Glomerular visceral epithelial cell (primary cell): Measurements from ENCODE around the gene HDAC4.
A peak's percentile ranks its signal among the peaks of the same experiment; 100 is the strongest.

Experiments
- DNase-seq: peaks from one replicate; pipeline ENCODE4 v3.0.0-alpha.2; 2016; ENCODE audit errors: extremely low spot score

HDAC4 gene

DNA sequence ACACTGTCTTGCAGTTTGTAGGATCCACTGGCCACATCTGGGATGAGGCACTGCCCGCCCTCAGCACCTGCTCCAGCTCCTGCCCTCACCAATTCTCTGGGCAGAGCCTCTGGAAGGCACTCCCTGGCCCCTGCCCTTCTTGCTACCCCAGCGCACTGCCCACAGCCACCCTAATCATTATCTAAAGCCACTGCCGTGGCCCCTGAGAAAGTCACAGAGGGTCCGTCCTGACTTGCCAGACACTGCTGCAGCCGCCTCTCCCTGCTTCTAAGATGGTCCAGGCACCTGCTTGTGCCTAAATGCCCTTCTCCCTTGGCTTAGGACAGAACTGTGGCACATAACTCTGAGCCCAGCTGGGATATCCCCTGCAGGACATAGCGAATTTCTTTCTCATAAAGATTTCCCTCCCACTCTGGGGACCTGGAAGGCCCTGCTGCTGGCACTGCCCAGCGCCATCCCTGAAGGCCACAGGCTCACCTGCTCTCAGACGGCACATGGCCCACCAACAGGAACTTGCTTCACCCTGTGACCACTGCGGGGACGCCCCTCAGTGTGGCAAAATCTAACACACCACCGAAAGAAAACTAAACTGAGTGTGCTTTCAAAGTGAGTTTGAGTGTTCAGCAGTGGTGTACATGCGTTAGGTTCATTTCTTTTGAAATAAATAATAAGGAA is 244.9 kb downstream of the HDAC4 start:
- DNase-seq, result no peak

DNA sequence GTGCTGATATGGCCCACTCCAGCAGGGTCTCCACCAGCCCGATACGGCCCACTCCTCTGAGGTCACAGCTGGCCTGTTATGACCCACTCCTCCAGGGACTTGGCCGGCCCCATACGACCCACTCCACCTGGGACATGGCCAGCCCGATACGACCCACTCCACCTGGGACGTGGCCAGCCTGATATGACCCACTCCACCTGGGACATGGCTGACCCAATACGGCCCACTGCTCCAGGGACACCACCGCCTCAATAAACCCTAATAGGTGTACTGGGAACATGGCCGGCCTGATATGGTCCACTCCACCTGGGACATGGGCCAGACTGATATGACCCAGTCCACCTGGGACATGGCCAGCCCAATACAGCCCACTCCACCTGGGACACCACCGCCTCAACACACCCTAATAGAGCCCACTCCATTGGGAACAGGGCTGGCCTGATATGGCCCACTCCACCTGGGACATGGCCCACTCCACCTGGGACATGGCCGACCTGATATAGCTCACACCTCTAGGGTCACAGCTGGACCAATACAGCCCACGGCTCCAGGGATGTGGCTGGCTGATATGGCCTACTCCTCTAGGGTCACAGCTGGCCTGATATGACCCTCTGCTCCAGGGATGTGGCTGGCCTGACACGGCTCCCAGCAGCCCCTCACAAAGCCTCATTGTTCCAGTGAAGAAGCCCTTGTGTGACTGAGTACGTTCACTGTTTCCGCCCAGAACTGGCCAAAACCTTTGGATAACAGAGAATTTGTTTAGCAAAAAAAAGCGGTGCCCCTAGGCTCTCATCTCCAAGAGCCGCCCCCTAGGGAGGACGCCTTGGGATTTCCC is 245.6 kb downstream of the HDAC4 start:
- no peak for DNase-seq

DNA sequence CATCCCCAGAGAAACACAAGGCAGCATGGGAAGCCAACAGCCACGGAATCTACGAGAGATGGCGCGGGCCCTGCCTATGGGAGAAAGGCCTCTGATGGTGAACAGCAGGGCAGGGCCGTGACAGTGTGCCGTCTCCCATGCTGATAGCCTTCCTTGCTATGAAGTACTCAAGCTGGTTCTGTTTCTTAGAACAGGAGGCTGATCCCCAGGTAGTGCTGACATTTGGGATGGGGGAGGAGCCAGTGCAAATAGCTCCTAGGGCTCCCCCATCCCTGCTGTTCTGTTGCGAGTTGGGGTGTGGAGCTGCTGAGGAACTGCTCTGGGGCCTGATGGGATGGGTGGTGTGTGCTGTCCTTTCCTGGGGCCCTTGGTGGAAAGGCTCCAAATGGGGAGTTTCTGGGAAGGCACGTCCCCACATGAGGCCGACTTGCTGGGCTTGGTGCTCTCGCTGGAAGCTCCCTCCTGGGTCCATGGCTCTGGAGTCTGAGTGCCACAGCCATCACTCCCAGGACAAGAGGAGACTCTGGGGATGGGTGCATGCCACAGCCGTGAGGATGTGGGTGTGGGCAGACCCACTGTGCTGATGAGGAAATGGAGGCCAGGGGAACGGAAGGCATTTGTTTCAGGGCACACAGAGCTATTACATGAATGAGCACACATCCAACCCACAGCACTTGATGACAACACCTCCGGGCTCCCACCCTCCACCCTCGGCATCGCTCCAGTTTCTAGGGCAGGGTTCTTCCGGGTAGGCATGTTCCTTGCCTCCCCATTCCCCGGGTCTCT is 246.8 kb downstream of the HDAC4 start:
- no peak for DNase-seq

DNA sequence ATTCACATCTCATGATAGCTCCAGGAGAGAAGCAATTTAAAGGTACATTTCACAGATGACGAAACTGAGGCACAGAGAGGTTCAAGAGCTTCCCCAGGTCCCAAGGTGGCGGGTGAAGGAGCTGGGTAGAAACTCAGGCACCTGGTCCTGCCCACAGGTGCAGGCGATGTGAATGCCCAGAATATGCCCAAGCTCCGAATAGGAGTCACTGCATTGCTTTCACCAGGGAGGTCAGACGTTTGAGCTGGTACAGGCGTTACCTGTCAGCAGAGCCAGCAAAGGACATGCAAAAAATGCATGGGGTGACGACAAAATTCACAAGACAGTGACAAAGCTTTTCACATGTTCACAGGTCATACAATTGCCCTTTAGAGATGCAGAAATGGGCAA is 247.9 kb downstream of the HDAC4 start:
- no peak for DNase-seq

DNA sequence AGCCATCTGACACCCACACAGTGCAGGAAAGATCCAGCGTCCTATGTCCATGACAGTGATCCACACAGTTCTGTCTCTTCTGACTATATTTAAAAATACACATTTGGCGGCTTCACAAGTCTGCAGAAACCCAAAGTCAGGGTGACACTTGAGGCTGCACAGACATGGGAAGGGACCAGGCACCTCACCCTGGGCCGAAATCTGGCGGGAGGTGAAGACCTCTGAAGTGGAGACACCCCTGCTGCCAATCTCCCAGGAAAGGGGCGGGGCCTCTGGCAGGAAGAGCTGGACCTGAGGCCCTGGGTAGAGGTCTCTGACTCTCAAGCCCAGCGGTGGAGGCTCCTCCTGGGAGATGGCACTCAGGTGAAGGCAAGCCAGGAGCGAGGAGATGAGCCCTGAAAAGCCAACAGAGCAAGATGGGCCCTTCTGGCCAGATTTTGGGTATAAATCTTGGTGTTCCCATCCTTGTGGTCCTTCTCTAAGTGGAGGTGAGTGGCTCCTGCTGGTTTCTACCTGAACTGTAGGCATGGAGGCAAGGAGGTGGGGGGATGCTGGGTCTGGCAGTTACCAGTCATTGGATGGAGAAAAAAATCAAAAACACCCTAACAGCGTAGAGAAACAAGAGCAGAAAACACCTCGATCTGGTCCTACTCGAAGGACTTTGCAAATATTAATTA is 248.4 kb downstream of the HDAC4 start:
- no peak for DNase-seq

DNA sequence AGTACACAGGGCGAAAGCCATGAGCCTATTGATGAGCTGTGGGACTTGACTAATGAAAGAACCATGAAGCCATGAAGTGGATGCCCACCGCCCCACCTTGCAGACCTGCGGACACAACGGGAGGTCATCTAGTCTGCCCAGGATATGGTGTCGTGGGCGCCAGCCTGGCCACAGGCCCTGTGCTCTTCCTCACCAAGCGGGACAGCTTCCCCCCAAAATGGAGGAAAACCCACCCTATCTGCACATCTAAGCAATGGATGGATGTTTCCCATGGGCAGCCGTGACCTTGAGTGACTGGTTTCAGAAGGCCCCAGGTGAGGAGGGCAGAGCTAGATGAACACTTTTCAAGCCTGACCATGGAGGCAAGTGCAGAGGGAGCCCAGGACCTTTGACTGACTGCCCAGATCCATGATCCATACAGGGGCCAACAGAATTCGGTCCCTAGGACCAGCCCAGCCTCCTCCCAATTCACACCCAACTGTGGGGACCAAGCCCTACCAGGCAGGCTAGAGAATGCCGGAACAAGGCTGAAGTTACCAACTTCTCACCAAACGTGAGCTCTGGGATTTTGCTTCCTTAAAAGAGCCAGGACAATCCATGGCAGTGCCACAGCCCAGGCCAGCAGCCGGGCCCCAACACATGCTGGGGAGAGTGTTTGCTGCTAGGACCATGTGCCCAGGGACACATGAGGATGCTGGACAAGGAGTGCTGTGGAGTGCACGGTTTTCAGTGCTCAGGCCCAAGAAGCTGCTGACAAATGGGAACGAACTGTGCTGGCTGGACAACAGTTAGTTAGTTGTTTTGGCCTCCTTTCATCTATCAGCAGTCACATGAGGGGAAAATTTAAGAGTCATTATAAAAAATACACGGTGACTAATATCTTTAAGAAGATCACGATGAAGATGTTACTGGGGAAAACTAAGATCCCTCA is 249.4 kb downstream of the HDAC4 start:
- DNase-seq, result no peak

DNA sequence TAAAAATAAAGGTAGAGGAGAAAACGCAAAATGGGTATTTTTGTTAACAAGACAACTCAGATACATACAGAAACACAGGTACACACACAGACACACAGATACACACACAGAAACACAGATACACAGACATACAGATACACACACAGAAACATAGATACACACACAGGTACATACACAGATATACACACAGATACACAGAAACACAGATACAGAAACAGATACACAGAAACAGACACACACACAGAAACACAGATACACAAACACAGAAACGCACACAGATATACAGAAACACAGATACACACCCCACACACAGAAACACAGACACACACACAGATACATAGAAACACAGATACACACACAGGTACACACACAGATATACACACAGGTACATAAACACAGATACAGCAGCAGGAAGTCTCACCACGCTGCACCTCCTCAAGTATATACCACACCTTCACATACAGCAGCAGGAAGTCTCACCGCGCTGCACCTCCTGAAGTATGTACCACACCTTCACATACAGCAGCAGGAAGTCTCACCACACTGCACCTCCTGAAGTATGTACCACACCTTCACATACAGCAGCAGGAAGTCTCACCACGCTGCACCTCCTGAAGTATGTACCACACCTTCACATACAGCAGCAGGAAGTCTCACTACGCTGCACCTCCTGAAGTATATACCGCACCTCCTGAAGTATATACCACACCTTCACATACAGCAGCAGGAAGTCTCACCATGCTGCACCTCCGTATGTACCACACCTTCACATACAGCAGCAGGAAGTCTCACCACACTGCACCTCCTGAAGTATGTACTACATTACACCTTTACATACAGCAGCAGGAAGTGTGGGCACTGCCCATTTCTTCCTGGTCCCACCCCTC is 250.5 kb downstream of the HDAC4 start:
- no peak for DNase-seq

DNA sequence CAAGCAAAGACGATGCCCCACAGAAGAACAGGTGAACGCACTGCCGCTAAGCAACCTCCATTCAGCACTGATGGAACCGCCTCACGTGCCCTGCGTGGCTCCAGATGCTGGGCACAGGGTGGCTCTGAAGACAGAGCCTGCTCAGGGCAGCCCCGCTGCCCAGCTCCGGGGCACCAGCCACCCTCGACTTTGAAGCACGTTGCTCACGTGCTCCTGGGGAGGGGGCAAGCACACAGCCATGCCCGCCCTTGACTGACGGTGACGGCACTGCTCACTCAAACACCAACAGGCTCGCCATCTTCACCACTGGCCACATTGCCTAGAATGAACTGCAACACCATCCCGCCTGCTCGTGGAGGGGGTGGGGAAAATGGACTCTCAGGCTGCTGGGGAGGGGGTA is 251.3 kb downstream of the HDAC4 start:
- no peak for DNase-seq

DNA sequence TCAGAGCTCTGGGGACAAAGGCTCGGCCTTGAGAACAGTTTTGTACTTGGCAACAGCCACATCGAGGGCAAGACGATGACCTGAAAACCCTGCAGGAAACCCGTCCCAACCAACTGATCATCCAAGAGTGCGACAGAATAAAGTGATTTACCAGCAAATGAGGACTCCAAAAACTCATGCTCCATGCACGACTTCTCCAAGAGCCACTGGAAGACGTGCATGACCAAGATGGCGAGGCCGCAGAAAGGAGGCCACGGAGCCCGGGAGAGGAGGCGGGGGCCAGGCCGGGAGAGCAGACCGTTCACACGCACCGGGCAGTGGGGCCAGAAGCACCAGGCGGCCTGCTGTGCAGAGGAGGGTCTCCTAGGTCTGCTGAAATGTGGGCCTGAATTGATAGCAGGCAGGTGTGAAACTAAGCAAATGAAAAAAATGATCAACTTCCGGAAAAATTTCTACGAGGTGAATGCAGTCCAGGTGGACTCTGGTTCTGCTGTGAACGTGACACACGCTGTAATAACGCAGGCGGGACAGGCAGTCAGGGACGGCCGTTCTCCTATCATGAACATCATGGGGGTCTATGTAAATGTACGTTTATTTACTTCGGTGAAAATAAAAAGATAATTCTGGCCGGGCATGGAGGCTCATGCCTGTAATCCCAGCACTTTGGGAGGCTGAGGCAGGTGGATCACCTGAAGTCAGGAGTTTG is 252.2 kb downstream of the HDAC4 start:
- DNase-seq, result no peak

DNA sequence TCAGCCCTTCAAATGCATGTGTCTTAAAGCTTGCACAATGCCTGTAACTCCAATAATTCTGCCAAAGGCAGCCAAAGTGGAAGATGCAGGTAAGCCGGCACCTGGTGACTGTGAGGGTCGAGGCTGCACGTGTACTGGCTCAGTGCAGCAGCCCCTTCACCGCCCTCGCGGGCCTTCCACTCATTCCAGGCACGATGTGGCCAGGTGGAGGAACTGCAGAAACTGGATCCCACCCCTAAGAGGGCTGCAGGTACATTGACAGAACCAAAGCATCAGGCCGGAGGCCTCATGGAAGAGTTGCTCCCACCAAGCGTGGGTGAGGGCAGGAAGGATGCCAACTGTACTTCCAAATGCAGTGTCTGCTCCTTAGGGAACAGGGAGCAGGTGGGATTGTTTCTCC is 253.4 kb downstream of the HDAC4 start:
- no peak for DNase-seq

DNA sequence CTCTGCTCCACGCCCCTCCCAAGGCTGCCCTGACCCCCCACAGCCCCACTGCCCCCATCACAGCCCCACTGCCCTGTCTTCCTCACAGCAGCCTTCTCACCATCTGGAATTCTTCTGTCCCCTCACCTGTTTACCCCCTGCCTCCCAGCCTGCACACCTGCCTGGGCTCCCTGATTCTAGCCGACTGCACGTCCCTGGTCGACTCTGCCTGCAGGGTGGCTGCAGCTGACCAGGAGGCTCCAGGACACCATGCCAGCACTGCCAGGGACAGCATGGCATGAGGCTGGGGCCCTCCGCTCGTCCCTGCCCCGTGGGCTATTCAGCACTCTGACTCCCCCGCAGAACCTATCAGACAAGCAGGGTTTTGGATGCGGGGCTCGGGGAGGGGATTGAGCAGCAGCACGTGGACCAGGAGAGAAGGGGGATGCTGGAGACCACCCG is 254.1 kb downstream of the HDAC4 start:
- no peak for DNase-seq

DNA sequence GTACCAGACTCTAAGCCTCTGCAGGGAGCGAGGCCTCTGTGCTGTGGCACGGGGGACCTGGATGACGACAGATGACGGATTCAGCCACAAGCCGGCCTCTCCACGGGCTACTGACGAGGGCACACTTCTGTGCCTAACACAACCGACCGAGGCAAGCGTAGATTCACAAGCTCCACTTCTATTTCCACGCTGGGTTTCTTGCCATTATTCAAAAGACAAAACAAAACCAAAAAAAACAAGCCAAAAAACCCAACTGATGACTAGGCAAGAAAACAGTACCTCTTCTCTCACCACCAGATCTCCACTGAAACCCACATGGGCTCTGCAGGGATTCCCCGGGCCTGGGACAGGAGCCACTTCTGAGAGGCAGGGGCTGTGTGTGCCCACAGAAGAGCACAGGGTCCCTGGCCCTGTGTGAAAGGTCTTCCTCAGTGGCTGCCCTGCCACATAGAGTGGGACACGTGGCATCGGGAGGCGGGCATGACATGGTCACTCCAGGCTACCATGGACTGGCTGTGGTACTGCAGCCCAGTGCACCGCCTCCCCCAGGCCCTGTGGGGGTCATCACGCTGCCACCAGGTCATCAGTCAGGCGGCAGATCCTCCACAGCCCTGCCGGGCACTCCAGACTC is 254.7 kb downstream of the HDAC4 start:
- DNase-seq, result no peak

DNA sequence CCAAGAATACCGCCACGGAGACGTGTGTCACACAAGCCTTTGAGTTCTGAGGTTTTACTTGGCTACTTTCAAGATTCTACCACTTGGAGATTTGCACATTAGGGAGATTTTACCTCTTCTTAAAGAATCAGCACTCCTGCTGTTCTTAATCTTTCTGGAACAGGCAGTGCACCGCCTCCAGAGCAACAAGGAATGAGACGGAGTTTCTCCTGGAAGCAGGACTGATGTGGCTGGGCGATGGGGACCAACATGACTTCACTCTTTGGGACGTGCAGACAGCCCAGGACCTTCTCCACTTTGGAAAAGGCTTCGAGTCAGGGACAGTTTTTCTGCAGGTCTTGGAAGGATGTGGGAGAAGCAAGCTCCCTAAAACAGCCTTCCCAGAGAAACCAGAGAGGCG is 255.2 kb downstream of the HDAC4 start:
- no peak for DNase-seq

DNA sequence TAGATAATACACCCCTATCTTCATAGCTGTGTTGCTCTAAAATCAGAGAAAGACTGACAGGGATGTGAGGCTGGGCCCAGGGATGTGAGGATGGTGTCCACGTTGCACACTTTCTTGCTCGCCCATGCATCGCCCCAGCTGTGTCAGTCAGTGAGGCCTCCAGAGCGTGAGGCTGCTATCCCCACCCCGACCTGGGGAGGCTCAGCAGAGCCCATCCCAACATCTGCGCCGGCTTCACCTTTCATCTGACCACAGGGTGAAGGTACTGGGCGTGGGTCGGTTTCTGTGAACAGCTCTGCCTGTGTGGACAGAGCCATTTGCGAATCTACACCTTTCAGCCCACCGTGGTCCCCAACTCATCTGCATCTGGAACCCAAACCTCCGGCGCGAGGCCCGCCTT is 255.7 kb downstream of the HDAC4 start:
- DNase-seq, result no peak

DNA sequence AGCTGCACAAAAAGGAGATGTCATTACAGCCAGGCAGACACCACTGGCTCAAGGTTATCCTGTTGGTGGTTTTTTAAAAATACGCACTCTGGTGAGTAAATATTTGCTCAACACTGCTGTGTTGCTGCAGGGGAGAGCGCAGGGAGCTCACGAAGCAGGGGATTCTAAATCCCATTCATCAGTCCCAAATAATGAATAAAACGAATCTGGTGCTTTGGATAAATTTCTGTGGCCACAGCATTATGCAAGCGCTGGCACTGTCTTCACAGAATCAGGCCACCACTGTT is 256.2 kb downstream of the HDAC4 start:
- DNase-seq, result no peak

DNA sequence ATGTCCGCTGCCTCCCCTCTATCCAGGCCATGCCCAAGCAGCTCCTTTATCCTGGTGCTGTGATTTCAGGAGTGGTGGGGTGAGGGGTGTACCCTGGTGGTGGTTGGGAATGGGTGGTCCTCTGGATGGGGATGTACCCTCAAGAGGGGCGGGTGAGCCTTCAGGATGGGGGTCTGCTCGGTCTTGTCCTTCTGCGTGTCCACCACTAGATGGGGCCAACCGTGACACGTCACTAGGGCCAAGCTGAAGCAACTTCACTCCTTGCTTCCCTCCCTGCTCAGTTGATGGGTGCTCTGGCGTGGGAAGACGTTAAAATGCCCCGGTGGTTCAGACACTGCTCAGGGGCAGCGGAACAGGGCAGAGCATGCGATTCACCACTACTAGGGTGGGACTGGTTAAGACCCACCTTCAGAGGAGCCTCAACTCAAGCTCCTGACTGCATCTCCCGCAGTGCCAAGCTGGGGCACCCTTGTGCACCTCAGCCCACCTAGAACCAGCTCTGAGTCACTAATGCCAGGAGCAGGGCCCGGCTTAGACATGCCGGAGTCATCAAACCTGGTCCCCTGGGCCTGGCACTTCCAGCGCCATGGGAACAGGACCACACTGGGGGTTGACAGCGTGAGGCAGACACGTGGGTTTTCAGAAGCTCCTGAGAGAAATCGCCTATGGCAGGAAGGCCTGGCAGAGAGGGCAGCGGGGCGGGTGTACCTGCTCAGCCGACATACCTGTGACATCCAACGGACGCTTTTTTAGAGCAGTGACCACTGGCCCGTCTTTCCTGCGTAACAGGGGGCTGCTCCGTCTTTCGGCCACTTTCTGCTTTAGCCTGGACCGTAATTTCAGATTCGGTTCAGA is 256.7 kb downstream of the HDAC4 start:
- peak; percentile 44 for DNase-seq

DNA sequence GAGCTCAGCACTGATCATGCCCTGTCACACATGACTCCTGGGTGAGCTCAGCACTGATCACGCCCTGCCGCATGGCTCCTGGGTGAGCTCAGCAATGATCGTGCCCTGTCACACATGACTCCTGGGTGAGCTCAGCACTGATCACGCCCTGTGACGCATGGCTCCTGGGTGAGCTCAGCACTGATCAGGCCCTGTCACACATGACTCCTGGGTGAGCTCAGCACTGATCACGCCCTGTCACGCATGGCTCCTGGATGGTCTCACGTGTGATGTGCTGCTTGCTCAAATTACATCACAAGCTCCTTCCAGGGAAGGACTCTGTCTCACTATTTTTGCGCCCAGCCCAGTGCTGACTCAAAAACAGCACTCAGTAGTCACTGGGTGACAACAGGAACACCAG is 258.0 kb downstream of the HDAC4 start:
- no peak for DNase-seq

DNA sequence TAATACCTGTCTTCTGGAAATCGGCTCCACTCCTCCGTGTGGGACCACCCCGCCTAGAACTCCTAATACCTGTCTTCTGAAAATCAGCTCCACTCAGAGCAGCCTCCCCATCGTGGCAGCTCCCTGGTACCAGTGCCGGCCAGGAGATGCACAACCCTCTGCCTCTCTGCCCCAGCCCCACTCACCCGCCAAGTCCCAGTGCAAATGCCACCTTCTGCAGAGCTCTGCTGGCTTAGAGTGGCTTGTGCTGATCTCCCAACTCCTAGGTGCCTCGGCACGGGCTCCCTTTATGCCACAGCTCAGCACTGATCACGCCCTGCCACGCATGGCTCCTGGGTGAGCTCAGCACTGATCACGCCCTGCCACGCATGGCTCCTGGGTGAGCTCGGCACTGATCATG is 258.5 kb downstream of the HDAC4 start:
- no peak for DNase-seq
